Cortex of kidney (tissue), 1 donor: ENCODE measurements around the gene ARHGAP26.

Experiments
- DNase-seq: peaks from one replicate; lab custom pipeline; 2025; lab: John Stamatoyannopoulos, UW

ARHGAP26 gene

DNA sequence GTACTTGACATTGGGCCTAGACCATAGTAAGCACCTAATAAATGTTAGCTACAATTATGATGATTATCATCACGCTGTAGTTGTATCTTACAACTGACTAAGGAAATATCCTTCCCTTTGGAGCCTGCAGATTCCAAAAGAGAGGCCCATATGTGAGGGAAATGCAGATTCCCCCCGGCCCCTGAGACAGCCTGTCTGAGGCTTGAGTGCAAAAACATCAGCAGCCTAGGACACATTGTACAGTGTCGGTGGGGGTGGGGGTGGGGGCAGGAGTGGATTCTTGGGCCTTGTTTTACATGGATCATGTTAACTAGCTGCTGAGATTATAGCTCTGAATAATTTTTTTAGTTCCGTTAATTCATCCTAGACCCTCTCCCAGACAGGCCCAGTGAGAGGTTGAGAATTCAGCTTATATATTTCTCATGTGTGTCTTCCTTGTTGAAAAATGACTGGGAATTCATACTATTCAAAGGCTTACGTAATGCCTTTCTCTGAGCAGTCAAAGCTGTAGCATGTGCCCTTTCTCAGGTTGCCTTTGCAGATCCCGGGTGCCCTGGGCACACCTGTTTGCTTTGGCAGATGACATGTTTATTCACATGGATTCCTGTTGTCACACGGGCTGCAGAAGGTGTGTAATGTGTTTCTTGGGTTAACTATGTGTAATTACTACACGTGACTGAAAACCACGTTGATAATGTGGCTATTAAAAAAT, 370.5 kb downstream of the ARHGAP26 start:
- no peak for DNase-seq

DNA sequence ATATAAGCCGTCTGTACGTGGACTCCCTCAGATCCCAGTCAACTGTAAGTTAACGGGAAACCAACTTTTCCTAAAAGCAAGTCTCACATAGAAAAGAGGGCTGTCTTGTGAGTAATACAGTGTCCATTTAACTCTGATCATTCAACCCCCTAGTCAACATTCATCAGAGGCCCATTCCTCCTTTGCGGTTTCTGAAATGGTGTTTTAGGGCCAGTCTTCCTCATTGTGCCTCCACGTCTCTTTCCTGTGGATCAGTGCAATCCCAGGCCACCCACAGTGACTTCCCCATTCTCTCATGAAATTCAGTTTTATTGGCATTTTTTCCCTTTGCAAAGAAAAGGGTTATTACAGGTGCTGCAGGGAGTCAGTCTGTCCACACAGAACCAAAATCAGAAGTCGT, 371.5 kb downstream of the ARHGAP26 start:
- DNase-seq, result no peak

DNA sequence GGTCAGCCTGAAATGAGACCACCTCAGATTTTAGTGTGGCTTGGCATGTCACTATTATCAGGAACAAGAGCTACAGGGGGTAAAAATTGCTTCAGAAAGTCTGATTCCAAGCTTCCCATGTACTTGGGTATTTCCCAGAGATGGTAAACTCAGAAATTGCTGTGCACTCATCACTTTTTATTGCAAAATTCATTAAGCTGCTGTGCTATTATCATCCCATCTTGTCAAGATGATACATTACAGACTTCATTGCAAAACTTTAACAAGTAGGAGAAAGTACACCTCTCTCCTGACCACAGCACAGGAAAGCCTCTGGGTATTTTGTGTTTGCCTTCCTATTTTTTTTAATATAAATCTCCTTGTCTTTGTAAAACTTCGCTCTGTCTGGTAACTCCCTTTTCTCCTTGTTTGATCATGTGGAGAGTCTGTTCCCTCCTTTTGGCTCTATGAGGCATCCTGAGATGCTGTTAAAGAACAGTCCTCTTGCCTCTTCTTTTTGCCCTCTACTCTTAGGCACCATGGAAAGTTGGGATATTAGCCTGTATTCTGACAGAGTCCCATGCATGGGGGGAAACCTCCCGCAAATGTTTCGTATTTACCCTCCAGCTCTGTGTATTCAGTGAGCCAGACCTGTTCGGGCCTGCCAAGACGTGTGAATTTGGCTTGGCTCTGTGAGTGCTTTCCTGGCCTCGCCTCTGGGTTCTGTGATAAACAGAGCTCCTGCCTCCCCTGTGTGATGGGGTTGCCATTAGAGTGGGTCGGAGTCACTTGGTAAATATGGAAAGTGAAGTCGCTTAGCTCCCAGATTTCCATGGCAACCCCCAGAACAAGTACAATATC, 372.6 kb downstream of the ARHGAP26 start:
- DNase-seq, result no peak

GRCh38 chr5:143143973-143144372, 373.8 kb downstream of the ARHGAP26 start:
- no peak for DNase-seq

DNA sequence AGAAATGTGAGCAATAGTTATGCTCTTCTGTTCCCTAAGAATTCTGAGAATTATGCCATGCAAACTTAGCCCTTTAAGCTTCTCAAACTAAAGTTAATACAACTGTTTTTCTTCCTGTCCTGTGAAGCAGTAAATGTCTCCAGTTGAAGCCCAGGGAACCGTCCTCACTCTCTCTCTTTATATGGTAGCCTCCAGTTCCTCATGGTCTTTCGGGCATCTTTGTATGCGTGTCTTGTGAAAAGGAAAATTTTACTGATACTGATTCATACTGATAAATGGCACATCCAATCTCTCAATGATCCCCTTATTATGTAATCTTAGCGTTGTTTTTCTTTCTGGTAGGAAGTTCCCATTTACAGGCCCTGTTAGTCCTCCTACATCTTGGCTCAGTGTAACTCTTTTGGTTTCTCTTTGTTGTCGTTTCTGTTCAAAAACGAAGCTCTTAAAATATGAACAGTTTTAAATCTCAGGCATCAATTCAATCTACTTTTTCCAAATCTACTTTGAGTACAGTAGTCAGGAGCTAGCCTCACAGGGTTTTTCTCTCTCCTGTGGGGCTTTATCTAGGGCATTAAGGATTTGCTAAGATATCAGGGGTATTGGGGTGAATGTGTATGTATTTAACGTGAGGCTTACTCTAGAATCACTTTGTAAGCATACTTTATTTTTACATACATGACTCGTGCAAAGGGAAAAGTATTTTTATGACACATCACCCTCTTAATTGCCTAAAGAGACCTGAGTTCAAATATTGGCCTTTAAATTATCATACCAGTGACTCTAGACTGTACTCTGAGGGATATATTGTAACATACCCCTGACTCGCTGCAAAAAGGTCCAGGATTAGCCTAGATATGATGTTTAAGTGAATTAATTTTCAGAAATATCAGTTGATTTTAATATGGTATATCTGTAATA, 375.3 kb downstream of the ARHGAP26 start:
- no peak for DNase-seq

- no peak for DNase-seq
Observed at GRCh38 chr5:143146161-143146560, 376.0 kb downstream of the ARHGAP26 start.

DNA sequence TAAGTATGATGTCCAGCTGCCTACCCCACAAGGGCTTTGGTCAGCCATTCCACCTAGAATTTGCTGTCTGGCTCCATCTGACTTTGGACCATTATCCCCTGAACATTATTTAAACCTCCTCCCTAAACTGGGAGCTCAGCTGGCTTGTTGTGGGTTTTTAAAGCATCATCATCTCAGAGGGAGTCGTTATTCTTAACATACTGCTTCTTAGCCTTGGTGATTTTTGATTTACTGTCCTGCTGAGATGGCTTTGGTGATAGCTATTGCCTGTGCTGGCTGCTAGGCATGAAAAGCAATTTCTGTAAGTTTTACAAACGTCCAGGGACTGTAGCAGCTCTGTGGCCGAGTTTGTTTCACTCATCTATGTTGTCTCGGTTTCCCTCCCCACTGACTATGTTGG, 377.2 kb downstream of the ARHGAP26 start:
- no peak for DNase-seq

GRCh38 chr5:143147902-143148301, 377.7 kb downstream of the ARHGAP26 start:
- no peak for DNase-seq

GRCh38 chr5:143148771-143149170, 378.6 kb downstream of the ARHGAP26 start:
- no peak for DNase-seq

GRCh38 chr5:143149759-143150158, 379.6 kb downstream of the ARHGAP26 start:
- DNase-seq, result no peak

DNA sequence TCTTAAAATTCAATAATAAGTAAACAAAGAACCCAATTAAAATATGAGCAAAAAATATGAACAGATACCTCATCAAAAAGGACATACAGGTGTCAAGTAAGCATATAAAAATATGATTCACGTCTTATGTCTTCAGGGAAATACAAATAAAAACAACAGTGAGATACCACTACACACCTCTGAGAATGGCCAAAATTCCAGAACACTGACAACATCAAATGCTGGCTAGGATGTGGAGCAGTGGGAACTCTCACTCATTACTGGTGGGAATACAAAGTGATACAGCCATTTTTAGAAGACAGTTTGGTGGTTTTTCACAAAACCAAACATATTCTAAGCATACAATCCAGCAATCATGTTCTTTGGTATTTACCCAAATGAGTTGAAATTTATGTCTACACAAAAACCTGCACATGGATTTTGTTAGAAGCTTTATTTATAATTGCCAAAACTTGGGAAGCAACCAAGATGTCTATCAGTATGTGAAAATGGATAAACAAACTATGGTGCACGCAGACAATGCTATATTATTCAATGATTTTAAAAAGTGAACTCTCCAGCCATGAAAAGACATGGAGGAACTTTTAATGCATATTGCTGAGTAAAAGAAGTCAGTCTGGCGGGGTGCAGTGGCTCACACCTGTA, 381.0 kb downstream of the ARHGAP26 start:
- DNase-seq, result no peak

- DNase-seq, result no peak
Observed at GRCh38 chr5:143152445-143152844, 382.3 kb downstream of the ARHGAP26 start.

- no peak for DNase-seq
Observed at GRCh38 chr5:143153332-143154119, 383.3 kb downstream of the ARHGAP26 start.

- DNase-seq, result no peak
Observed at GRCh38 chr5:143154510-143155370, 384.6 kb downstream of the ARHGAP26 start.

- no peak for DNase-seq
Observed at GRCh38 chr5:143155455-143155854, 385.3 kb downstream of the ARHGAP26 start.

- no peak for DNase-seq
Observed at GRCh38 chr5:143156086-143156485, 385.9 kb downstream of the ARHGAP26 start.

DNA sequence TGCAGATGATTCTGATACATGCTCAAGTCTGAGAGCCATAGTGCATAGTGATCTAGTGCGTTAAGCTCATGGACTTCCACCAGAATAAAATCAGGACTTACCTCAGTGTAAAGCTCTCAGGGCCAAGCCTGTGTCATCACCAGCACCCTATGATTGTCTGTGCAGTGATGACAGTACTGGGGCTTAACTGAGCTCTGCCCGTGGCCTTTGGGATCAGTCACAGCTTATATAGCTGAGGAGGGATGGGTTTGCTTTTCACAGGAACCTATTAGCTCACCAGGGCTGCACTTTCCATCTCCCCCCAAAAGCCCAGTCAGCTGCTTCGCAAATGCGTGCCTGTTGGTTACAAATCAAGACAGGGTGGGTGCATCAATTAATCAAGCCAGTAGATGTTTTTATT, 386.4 kb downstream of the ARHGAP26 start:
- DNase-seq, result no peak

DNA sequence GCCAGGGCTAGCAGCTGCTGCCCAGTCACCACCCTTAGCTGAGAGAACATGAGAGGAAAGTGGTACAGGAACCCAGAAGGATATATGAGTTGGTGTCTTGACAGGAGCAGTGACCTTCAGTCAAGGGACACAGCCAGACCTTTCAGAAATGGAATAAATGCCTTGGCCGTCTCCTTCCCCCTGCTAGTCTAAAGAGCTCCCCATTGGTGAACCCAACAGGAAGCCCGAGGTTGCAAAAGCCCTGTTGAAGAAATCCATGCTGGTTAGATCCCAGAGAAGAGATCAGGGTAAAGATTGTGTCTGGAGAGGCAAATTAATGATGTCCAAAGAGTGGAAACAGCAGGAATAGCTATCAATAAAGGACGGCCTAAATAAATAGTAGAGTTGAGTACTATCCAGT, 388.9 kb downstream of the ARHGAP26 start:
- no peak for DNase-seq

- no peak for DNase-seq
Observed at GRCh38 chr5:143161885-143162540, 391.8 kb downstream of the ARHGAP26 start.
